Osteoblast (primary cell): ENCODE measurements around the gene SCAF11. TPM values are rescaled to one million over a fixed set of nuclear protein-coding genes. Genes with fewer than 3 reads are reported as not detected.
"Not testable (repeated sequence)": the region's sequence is repeated elsewhere in the genome, so short reads cannot be mapped to it uniquely, and the experiment has no call there.

ENCODE experiments used
- DNase-seq: peaks from one replicate; pipeline ENCODE4 v3.0.0; 2011; ENCODE audit warnings: low spot score, mixed read lengths; ENCODE audit not compliant: insufficient read length; ENCODE audit errors: missing footprints
- H2AFZ ChIP-seq: 2 replicates; pipeline ENCODE4 v1.6.0; 2011; ENCODE audit warnings: mild to moderate bottlenecking, low read length
- H3K27ac ChIP-seq: 2 replicates; pipeline ENCODE4 v1.5.1; 2011; ENCODE audit warnings: mild to moderate bottlenecking, low read depth, low read length, moderate library complexity
- H3K27me3 ChIP-seq: 2 replicates; pipeline ENCODE4 v1.6.0; 2012; ENCODE audit warnings: mild to moderate bottlenecking, control low read depth, inconsistent platforms, low read length, moderate library complexity; ENCODE audit not compliant: insufficient read depth
- H3K36me3 ChIP-seq: 2 replicates; pipeline ENCODE4 v1.5.1; 2011; ENCODE audit warnings: mild to moderate bottlenecking, low read length, control low read depth, moderate library complexity; ENCODE audit not compliant: insufficient read depth
- H3K4me1 ChIP-seq: 2 replicates; pipeline ENCODE4 v1.5.1; 2011; ENCODE audit warnings: mild to moderate bottlenecking, low read length, control low read depth, moderate library complexity; ENCODE audit not compliant: insufficient read depth
- H3K4me2 ChIP-seq: 2 replicates; pipeline ENCODE4 v1.6.0; 2011; ENCODE audit warnings: mild to moderate bottlenecking, low read length; ENCODE audit not compliant: insufficient read depth
- H3K4me3 ChIP-seq: fragments of 200-600 bp; sonication (generic); 3 replicates; pipeline ENCODE4 v1.5.1; 2012; ENCODE audit warnings: mild to moderate bottlenecking, low read length, inconsistent platforms; ENCODE audit not compliant: insufficient read depth
- H3K79me2 ChIP-seq: 2 replicates; pipeline ENCODE4 v1.6.0; 2012; ENCODE audit warnings: mild to moderate bottlenecking, low read length, control low read depth, inconsistent platforms; ENCODE audit not compliant: insufficient read depth
- H3K9me3 ChIP-seq: 2 replicates; pipeline ENCODE4 v1.5.1; 2011; ENCODE audit warnings: low read depth, low read length, control low read depth
- H4K20me1 ChIP-seq: 2 replicates; pipeline ENCODE4 v1.6.0; 2012; ENCODE audit warnings: mild to moderate bottlenecking, low read length, control low read depth; ENCODE audit not compliant: insufficient read depth
- CTCF ChIP-seq: IDR thresholded peaks from 2 replicates; pipeline ENCODE4 v1.5.1; 2011; ENCODE audit warnings: mild to moderate bottlenecking, low read depth, low read length, moderate library complexity; ENCODE audit errors: extremely low read depth
- total RNA-seq: library from RNA; depleted of rRNA; stranded (reverse); fragments of >200 nt; gene quantifications from 2 replicates; pipeline ENCODE4 v1.2.3, GENCODE V29; 2012

SCAF11 gene
- 132 and 138 TPM in 2 replicates for total RNA-seq

DNA sequence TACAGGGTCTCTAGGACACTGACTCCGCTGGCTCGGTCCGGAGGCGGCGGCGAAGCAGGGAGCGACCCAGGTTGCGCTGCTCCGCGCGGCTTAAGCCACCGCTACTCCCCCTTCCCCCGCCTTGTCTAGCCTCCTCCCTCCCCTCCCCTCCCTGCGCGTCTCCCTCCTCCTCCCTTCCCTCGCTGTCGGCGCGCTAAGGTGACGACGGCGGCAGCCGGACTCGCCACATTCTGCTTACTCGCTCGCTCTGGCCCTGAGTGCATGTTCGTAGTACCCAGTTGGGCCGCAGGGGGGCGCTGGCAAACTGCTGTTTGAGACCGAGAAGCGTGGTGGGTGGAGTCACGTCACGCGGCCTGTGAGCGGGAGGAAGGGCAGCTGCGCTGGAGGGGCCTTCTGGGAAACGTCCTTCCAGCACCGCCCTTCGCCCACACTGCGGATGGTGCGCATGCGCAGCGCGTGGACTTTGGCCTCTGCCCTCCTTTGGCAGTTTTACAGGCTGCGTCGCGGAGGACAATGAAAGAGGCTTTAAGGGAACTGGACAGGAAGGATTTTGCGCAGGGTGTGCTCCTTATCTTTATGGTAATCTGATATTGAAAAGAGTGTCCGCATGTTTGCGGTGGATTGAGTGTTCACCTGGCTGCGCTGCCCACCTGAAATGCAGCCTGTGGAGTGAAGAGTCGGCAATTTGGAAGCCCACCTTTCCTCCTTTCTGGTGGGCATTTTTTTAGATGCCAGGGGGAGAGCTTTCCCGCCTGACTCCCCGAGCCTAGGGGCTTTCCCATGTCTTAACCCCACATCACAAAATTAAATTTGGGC, at the start of gene SCAF11:
Gene SCAF11, minus strand, starts transcription at position 107 of the 816 bp plus-strand sequence. CDS start 26,407 bp downstream, outside the sequence.
- H2AFZ ChIP-seq = peak within 1 kb of the TSS; percentile 94
- DNase-seq = peak; percentile 97
- H3K4me1 ChIP-seq = peaks cover 25% of the 10 kb centered on the region
- H3K79me2 ChIP-seq = peaks cover 46% of the 10 kb centered on the region
- no peaks in the 10 kb centered on the region for H3K9me3 ChIP-seq
- H3K4me2 ChIP-seq = peak within 1 kb of the TSS; percentile 94
- peak; percentile 95 for TF ChIP-seq CTCF
- peak within 1 kb of the TSS; percentile 97 for H3K4me3 ChIP-seq
- H4K20me1 ChIP-seq = peaks cover 22% of the 10 kb centered on the region
- no peaks in the 10 kb centered on the region for H3K27me3 ChIP-seq
- H3K36me3 ChIP-seq = peaks cover 7% of the 10 kb centered on the region
- peak within 1 kb of the TSS; percentile 95 for H3K27ac ChIP-seq

DNA sequence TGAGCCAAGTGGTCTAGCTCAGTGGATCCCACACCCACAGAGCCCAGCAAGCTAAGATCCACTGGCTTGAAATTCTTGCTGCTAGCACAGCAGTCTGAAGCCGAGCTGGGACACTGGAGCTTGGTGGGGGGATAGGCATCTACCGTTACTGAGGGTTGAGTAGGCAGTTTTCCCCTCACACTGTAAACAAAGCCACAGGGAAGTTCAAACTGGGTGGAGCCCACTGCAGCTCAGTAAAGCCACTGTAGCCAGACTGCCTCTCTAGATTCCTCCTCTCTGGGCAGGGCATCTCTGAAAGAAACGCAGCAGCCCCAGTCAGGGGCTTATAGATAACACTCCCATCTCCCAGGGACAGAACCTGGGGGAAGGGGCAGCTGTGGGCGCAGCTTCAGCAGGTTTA, 46.7 kb upstream of the SCAF11 start:
- not testable (repeated sequence) for H3K9me3 ChIP-seq, H3K27me3 ChIP-seq, DNase-seq, H3K4me3 ChIP-seq, H2AFZ ChIP-seq, H3K27ac ChIP-seq, H3K4me2 ChIP-seq, H3K79me2 ChIP-seq, H3K36me3 ChIP-seq, H3K4me1 ChIP-seq, H4K20me1 ChIP-seq

DNA sequence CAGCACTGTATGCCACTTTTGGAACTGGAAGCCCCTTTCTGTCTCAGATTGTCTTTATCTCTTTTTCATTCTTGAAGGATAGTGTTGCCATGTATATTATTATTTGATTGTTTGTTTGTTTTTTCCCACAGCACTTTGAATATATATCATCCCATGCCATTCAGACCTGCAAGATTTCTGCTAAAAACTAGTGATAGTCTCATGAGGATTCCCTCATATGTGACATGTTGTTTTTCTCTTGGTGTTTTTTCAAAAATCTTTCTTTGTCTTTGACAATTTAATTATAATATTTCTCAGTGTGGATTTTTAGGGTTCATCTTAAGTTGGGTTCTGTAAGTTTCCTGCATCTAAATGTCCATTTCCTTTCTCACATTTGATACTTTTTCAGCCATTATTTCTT, 36.8 kb upstream of the SCAF11 start:
- H4K20me1 ChIP-seq = no peaks in the 10 kb centered on the region
- H3K4me1 ChIP-seq = no peaks in the 10 kb centered on the region
- H3K27ac ChIP-seq = no peak overlapping the region
- H3K79me2 ChIP-seq = no peaks in the 10 kb centered on the region
- H3K36me3 ChIP-seq = no peaks in the 10 kb centered on the region
- no peak overlapping the region for H3K4me3 ChIP-seq
- no peak overlapping the region for H3K4me2 ChIP-seq
- DNase-seq = no peak
- no peak for TF ChIP-seq CTCF
- no peaks in the 10 kb centered on the region for H3K27me3 ChIP-seq
- peaks cover 10% of the 10 kb centered on the region for H3K9me3 ChIP-seq
- no peak overlapping the region for H2AFZ ChIP-seq

DNA sequence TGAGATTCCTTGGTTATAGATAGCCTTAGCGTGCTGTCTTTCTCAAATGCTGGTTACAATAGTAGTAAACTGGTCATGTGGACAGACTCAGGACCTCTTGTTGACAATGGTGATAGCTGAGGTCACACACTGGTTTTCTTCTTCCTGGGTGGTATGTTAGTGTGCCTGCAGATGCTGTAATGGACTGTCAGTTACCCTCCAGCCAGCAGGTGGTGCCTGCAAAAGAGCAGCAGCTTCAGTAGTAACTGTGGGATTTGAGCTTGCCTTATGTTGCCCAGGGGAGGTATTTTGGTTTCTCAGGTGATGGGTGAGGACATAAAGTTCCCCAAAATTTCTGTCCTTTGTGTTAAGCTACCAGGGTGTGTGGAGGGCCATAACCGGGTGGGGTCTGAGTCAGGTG, 33.7 kb upstream of the SCAF11 start:
- Histone ChIP-seq H3K4me1 (no peaks in the 10 kb centered on the region), H3K4me3 (no peak overlapping the region), H3K4me2 (no peak overlapping the region), H2AFZ (no peak overlapping the region), H3K27me3 (peaks cover 11% of the 10 kb centered on the region), H3K27ac (no peak overlapping the region), H3K9me3 (peaks cover 10% of the 10 kb centered on the region), H4K20me1 (no peaks in the 10 kb centered on the region), H3K36me3 (no peaks in the 10 kb centered on the region), H3K79me2 (no peaks in the 10 kb centered on the region)
- TF ChIP-seq CTCF = no peak
- no peak for DNase-seq
